GM12878 (cell line): ENCODE results near the gene RABL6. TPM values are rescaled to one million over a fixed set of nuclear protein-coding genes. Genes with fewer than 3 reads are reported as not detected.

Experiments
- BCL3 ChIP-seq: IDR thresholded peaks from 2 replicates; pipeline ENCODE4 v1.6.1; 2011; ENCODE audit warnings: borderline replicate concordance, low read depth, mild to moderate bottlenecking, moderate library complexity, low read length; ENCODE audit not compliant: insufficient read depth, poor library complexity, severe bottlenecking
- CUX1 ChIP-seq: IDR thresholded peaks from 2 replicates; pipeline ENCODE4 v1.6.1; 2012; ENCODE audit warnings: improper control_type of control experiment, low read depth, low read length; ENCODE audit not compliant: insufficient replicate concordance
- IKZF2 ChIP-seq, 2 experiments: fragments of 450-650 bp; IDR thresholded peaks; 2 replicates each; pipeline ENCODE4 v1.6.1; 2017; ENCODE audit warnings: mild to moderate bottlenecking in 2 of 2, moderate library complexity in 2 of 2
- KDM1A ChIP-seq: fragments of 200-600 bp; sonication (generic); IDR thresholded peaks from 2 replicates; pipeline ENCODE4 v1.6.1; 2016; ENCODE audit warnings: borderline replicate concordance
- POLR2AphosphoS5 ChIP-seq: IDR thresholded peaks from 2 replicates; pipeline ENCODE4 v1.6.1; 2011; ENCODE audit warnings: mild to moderate bottlenecking, low read length, inconsistent platforms
- RAD51 ChIP-seq: fragments of 450-650 bp; IDR thresholded peaks from 2 replicates; pipeline ENCODE4 v1.6.1; 2016; ENCODE audit warnings: moderate library complexity, mild to moderate bottlenecking, inconsistent platforms
- RB1 ChIP-seq: fragments of 450-650 bp; formaldehyde crosslinking; IDR thresholded peaks from 2 replicates; pipeline ENCODE4 v1.6.1; 2017; ENCODE audit warnings: mild to moderate bottlenecking, borderline replicate concordance
- RCOR1 ChIP-seq: conservative IDR thresholded peaks from 2 replicates; pipeline ENCODE4 v1.6.1; 2012; ENCODE audit warnings: low read depth, low read length, improper control_type of control experiment
- RUNX3 ChIP-seq: IDR thresholded peaks from 2 replicates; pipeline ENCODE4 v1.6.1; 2012; ENCODE audit warnings: low read length, inconsistent platforms
- SMAD5 ChIP-seq: IDR thresholded peaks from 2 replicates; pipeline ENCODE4 v1.6.1; 2016; ENCODE audit warnings: antibody characterized with exemption, low read depth
- SMARCA5 ChIP-seq: fragments of 450-650 bp; IDR thresholded peaks from 2 replicates; pipeline ENCODE4 v1.6.1; 2017; ENCODE audit warnings: mild to moderate bottlenecking
- SRF ChIP-seq, 2 experiments: IDR thresholded peaks; 2 replicates each; pipeline ENCODE4 v1.6.1; 2011; ENCODE audit warnings: low read depth in 2 of 2, low read length in 2 of 2, mild to moderate bottlenecking in 1 of 2, moderate library complexity in 1 of 2
- ZBTB33 ChIP-seq: fragments of 450-650 bp; IDR thresholded peaks from 2 replicates; pipeline ENCODE4 v1.6.1; 2017; ENCODE audit warnings: mild to moderate bottlenecking
- ZNF217 ChIP-seq: fragments of 450-650 bp; IDR thresholded peaks from 2 replicates; pipeline ENCODE4 v1.6.1; 2017; ENCODE audit warnings: antibody characterized with exemption, mild to moderate bottlenecking
- ZNF384 ChIP-seq: IDR thresholded peaks from 2 replicates; pipeline ENCODE4 v1.6.1; 2012; ENCODE audit warnings: low read depth, mild to moderate bottlenecking, low read length, improper control_type of control experiment, borderline replicate concordance
- polyA plus RNA-seq, 11 experiments: library from polyadenylated mRNA; depleted of rRNA in 4 of 11; unstranded in 6 of 11; stranded (reverse) in 5 of 11; fragments of >200 nt; fragmentation: Nextera tagmentation in 4 of 11; fragmentation: Illumina TruSeq in 1 of 11; extraction: Ambion mirVana in 4 of 11; extraction: Trizol in 1 of 11; gene quantifications; 1 replicate in 1 of 11; 2 replicates in 10 of 11; pipeline versions ENCODE4 v1.2.1 to v1.2.3, GENCODE V29; 2011 to 2016; ENCODE audit warnings: inconsistent platforms in 2 of 11, missing spikeins in 2 of 11, low read depth in 1 of 11
- total RNA-seq, 4 experiments: library from RNA; depleted of rRNA in 3 of 4; stranded (reverse); fragments of >200 nt in 3 of 4; fragmentation: Illumina TruSeq in 1 of 4; extraction: Trizol in 1 of 4; gene quantifications; 2 replicates each; pipeline versions ENCODE4 v1.2.1 to v1.2.3, GENCODE V29; 2013 to 2021
- TF ChIP-seq, protein P1 (sequence below): fragments of 150-350 bp; IDR thresholded peaks from 2 replicates; pipeline ENCODE4 v1.6.1; 2014; ENCODE audit warnings: mild to moderate bottlenecking, low read depth, low read length
- TF ChIP-seq, protein P2 (sequence below): fragments of 450-650 bp; IDR thresholded peaks from 2 replicates; pipeline ENCODE4 v1.6.1; 2018; ENCODE audit warnings: borderline replicate concordance, mild to moderate bottlenecking; ENCODE audit not compliant: partially characterized antibody

The RABL6 gene
- total and polyA plus RNA-seq, 10 of the 15 experiments (the other 5 are each of a cell fraction or from before 2014, with no cell fraction given) = 1.4 to 134 (median 42.7) TPM

- no peak for TF ChIP-seq CUX1
- TF ChIP-seq RCOR1 = 0 out of 2 replicates have a peak, but pooled peaks have one; percentile 57
- TF ChIP-seq SMAD5 = peak; percentile 68; the same call in 1 of the 2 replicates
- peak; percentile 82; the same call in 1 of the 2 replicates for TF ChIP-seq RB1
- TF ChIP-seq IKZF2 (IDR thresholded peaks at IDR 0.05) = no peak
- TF ChIP-seq ZBTB33 = no peak
- TF ChIP-seq, protein P1, sequence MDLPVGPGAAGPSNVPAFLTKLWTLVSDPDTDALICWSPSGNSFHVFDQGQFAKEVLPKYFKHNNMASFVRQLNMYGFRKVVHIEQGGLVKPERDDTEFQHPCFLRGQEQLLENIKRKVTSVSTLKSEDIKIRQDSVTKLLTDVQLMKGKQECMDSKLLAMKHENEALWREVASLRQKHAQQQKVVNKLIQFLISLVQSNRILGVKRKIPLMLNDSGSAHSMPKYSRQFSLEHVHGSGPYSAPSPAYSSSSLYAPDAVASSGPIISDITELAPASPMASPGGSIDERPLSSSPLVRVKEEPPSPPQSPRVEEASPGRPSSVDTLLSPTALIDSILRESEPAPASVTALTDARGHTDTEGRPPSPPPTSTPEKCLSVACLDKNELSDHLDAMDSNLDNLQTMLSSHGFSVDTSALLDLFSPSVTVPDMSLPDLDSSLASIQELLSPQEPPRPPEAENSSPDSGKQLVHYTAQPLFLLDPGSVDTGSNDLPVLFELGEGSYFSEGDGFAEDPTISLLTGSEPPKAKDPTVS = 0 out of 2 replicates have a peak, but pooled peaks have one; percentile 51
- TF ChIP-seq KDM1A = no peak
- TF ChIP-seq, protein P2, sequence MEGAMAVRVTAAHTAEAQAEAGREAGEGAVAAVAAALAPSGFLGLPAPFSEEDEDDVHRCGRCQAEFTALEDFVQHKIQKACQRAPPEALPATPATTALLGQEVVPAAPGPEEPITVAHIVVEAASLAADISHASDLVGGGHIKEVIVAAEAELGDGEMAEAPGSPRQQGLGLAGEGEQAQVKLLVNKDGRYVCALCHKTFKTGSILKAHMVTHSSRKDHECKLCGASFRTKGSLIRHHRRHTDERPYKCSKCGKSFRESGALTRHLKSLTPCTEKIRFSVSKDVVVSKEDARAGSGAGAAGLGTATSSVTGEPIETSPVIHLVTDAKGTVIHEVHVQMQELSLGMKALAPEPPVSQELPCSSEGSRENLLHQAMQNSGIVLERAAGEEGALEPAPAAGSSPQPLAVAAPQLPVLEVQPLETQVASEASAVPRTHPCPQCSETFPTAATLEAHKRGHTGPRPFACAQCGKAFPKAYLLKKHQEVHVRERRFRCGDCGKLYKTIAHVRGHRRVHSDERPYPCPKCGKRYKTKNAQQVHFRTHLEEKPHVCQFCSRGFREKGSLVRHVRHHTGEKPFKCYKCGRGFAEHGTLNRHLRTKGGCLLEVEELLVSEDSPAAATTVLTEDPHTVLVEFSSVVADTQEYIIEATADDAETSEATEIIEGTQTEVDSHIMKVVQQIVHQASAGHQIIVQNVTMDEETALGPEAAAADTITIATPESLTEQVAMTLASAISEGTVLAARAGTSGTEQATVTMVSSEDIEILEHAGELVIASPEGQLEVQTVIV = peak; percentile 19
- TF ChIP-seq ZNF384 = no peak
- TF ChIP-seq POLR2AphosphoS5 = peak; percentile 90
- TF ChIP-seq SRF (IDR thresholded peaks at IDR 0.05; ENCODE audit: low read depth in 2 of 2, low read length in 2 of 2) = no peak
- no peak for TF ChIP-seq RUNX3
- TF ChIP-seq ZNF217 = peak; percentile 61; the same call in 1 of the 2 replicates
- 0 out of 2 replicates have a peak, but pooled peaks have one; percentile 35 for TF ChIP-seq SMARCA5
- TF ChIP-seq BCL3 = no peak
- TF ChIP-seq RAD51 = no peak
Measured at GRCh38 chr9:136885950-136886578, 78.3 kb downstream of the RABL6 start, which contains the start of gene TRAF2 (continued).
